Lower leg skin (tissue), 3 donors: ENCODE results near the gene LDHB.

Source experiments
- POLR2A ChIP-seq, 2 donors: fragments of 450-650 bp; IDR thresholded peaks; one replicate each; pipeline ENCODE4 v1.6.1; 2016 to 2017; ENCODE audit warnings: antibody characterized with exemption in 2 of 2, mild to moderate bottlenecking in 1 of 2, moderate library complexity in 1 of 2
- TF ChIP-seq, protein P1 (sequence below), 3 donors: fragments of 450-650 bp; IDR thresholded peaks; one replicate each; pipeline ENCODE4 v1.5.1; 2016; ENCODE audit warnings: antibody characterized with exemption in 3 of 3, mild to moderate bottlenecking in 3 of 3, moderate library complexity in 2 of 3

GRCh38 chr12:21607701-21608100 lies 49.9 kb downstream of the LDHB start:
- TF ChIP-seq, protein P1, sequence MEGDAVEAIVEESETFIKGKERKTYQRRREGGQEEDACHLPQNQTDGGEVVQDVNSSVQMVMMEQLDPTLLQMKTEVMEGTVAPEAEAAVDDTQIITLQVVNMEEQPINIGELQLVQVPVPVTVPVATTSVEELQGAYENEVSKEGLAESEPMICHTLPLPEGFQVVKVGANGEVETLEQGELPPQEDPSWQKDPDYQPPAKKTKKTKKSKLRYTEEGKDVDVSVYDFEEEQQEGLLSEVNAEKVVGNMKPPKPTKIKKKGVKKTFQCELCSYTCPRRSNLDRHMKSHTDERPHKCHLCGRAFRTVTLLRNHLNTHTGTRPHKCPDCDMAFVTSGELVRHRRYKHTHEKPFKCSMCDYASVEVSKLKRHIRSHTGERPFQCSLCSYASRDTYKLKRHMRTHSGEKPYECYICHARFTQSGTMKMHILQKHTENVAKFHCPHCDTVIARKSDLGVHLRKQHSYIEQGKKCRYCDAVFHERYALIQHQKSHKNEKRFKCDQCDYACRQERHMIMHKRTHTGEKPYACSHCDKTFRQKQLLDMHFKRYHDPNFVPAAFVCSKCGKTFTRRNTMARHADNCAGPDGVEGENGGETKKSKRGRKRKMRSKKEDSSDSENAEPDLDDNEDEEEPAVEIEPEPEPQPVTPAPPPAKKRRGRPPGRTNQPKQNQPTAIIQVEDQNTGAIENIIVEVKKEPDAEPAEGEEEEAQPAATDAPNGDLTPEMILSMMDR (IDR thresholded peaks at IDR 0.05), result no peak
- TF ChIP-seq POLR2A (IDR thresholded peaks at IDR 0.05), result no peak
